GM12878 (cell line): ENCODE results near the gene LCOR. TPM values are rescaled to one million over a fixed set of nuclear protein-coding genes. Genes with fewer than 3 reads are reported as not detected.

Experiments
- ATAC-seq: fragments of 200-7000 bp; cut with Tn5 transposase; 3 replicates; pipeline ENCODE4 v1.9.1; 2020; ENCODE audit warnings: mild to moderate bottlenecking, moderate library complexity
- BruUV-seq: library from RNA; stranded (reverse); fragments of 400-500 nt; replicated peaks from 2 replicates; lab custom pipeline; 2021; lab: Mats Ljungman, UMichigan
- CTCF ChIA-PET: fragments of 300-600 bp; sonication (Branson Sonifier 250); formaldehyde crosslinking; extraction: SDS; loops from one replicate; lab custom pipeline; 2021; ENCODE audit warnings: inconsistent platforms; lab: Yijun Ruan, JAX
- POLR2A ChIA-PET: fragments of 350-600 bp; formaldehyde crosslinking; extraction: SDS; loops from one replicate; lab custom pipeline; 2021; ENCODE audit warnings: inconsistent platforms; lab: Charles Lee
- RAD21 ChIA-PET: fragments of 300-600 bp; sonication (Branson Sonifier 250); formaldehyde crosslinking; loops from one replicate; lab custom pipeline; 2023; ENCODE audit warnings: antibody characterized with exemption; ENCODE audit not compliant: unreplicated experiment; lab: Charles Lee
- SMC1A ChIA-PET: fragments of 300-600 bp; sonication (Branson Sonifier 250); formaldehyde crosslinking; loops from one replicate; lab custom pipeline; 2023; ENCODE audit not compliant: unreplicated experiment, uncharacterized antibody; lab: Charles Lee
- DNase-seq: peaks from one replicate; pipeline ENCODE4 v3.0.0-alpha.2; 2011; ENCODE audit warnings: low read depth, low spot score
- FAIRE-seq: peaks from 3 replicates; lab custom pipeline; 2011; peaks lifted over from hg19 to GRCh38; lab: Jason Lieb, UNC
- H2AFZ ChIP-seq: 2 replicates; pipeline ENCODE4 v1.6.0; 2011; ENCODE audit warnings: low read depth, low read length, control low read depth; ENCODE audit not compliant: control insufficient read depth
- H3K27ac ChIP-seq: 2 replicates; pipeline ENCODE4 v1.5.1; 2011; ENCODE audit warnings: control low read depth; ENCODE audit not compliant: control insufficient read depth, insufficient read depth
- H3K27me3 ChIP-seq, 2 experiments: replicated peaks in 1 of 2; 2 replicates each; pipeline versions ENCODE4 v1.6.0 to v1.6.1; 2011; ENCODE audit warnings: low read length in 1 of 2; ENCODE audit not compliant: control insufficient read depth in 2 of 2, insufficient read depth in 2 of 2
- H3K36me3 ChIP-seq, 2 experiments: 2 replicates each; pipeline ENCODE4 v1.5.1; 2011; ENCODE audit warnings: low read length in 1 of 2; ENCODE audit not compliant: control insufficient read depth in 2 of 2, insufficient read depth in 2 of 2
- H3K4me1 ChIP-seq: 2 replicates; pipeline ENCODE4 v1.6.1; 2011; ENCODE audit warnings: mild to moderate bottlenecking, low read length, moderate library complexity, mixed read lengths; ENCODE audit not compliant: control insufficient read depth, insufficient read depth
- H3K4me2 ChIP-seq: 2 replicates; pipeline ENCODE4 v1.6.0; 2011; ENCODE audit warnings: control low read depth; ENCODE audit not compliant: control insufficient read depth, insufficient read depth
- H3K4me3 ChIP-seq: fragments of 200-600 bp; sonication (generic); 2 replicates; pipeline ENCODE4 v1.5.1; 2016
- H3K79me2 ChIP-seq: 2 replicates; pipeline ENCODE4 v1.6.0; 2011; ENCODE audit warnings: low read length; ENCODE audit not compliant: control insufficient read depth, insufficient read depth
- H3K9ac ChIP-seq: 2 replicates; pipeline ENCODE4 v1.8.0; 2011; ENCODE audit warnings: low read length, control low read depth, mixed read lengths; ENCODE audit not compliant: control insufficient read depth, insufficient read depth
- H3K9me3 ChIP-seq: replicated peaks from 3 replicates; pipeline ENCODE4 v1.5.1; 2011; ENCODE audit warnings: mild to moderate bottlenecking, low read length; ENCODE audit not compliant: control insufficient read depth, insufficient read depth
- H4K20me1 ChIP-seq: 2 replicates; pipeline ENCODE4 v1.6.0; 2011; ENCODE audit not compliant: control insufficient read depth, insufficient read depth
- CBX3 ChIP-seq: fragments of 200-600 bp; sonication (generic); IDR thresholded peaks from 2 replicates; pipeline ENCODE4 v1.6.1; 2016; ENCODE audit warnings: low read depth, borderline replicate concordance
- CHD1 ChIP-seq: IDR thresholded peaks from 2 replicates; pipeline ENCODE4 v1.6.1; 2012; ENCODE audit warnings: low read depth, low read length, improper control_type of control experiment
- FOXK2 ChIP-seq: fragments of 450-650 bp; IDR thresholded peaks from 2 replicates; pipeline ENCODE4 v1.6.1; 2017; ENCODE audit warnings: mild to moderate bottlenecking, moderate library complexity
- GATAD2B ChIP-seq: fragments of 450-650 bp; conservative IDR thresholded peaks from 2 replicates; pipeline ENCODE4 v1.6.1; 2017; ENCODE audit warnings: low read depth, mild to moderate bottlenecking, moderate library complexity
- NRF1 ChIP-seq: conservative IDR thresholded peaks from 2 replicates; pipeline ENCODE4 v1.6.1; 2011; ENCODE audit warnings: mild to moderate bottlenecking, low read depth, low read length, improper control_type of control experiment
- PML ChIP-seq: IDR thresholded peaks from 2 replicates; pipeline ENCODE4 v1.6.1; 2012; ENCODE audit warnings: low read length, inconsistent platforms
- POU2F2 ChIP-seq: IDR thresholded peaks from 3 replicates; pipeline ENCODE4 v1.6.1; 2011; ENCODE audit warnings: low read depth, mild to moderate bottlenecking, low read length, borderline replicate concordance
- SUZ12 ChIP-seq: fragments of 200-600 bp; sonication (generic); IDR thresholded peaks from one replicate; pipeline ENCODE4 v1.6.1; 2018; ENCODE audit warnings: antibody characterized with exemption, mild to moderate bottlenecking; ENCODE audit not compliant: unreplicated experiment
- ZNF24 ChIP-seq: fragments of 450-650 bp; IDR thresholded peaks from 2 replicates; pipeline ENCODE4 v1.6.1; 2017; ENCODE audit warnings: antibody characterized with exemption, mild to moderate bottlenecking
- WGBS: methylation state at CpG from one replicate; pipeline ENCODE4 v1.1.6; 2016; ENCODE audit warnings: low lambda C conversion rate; ENCODE audit not compliant: insufficient replicate concordance, insufficient coverage; ENCODE audit errors: missing lambda C conversion rate; 5-methylcytosine and 5-hydroxymethylcytosine counted together
- in situ Hi-C: fragments of 300-500 bp; cut with MboI; formaldehyde crosslinking; loops from 9 replicates; pipeline ENCODE4 v1.14.3; 2018; ENCODE audit warnings: mixed read lengths
- intact Hi-C: fragments of 100-400 bp; cut with micrococcal nuclease; formaldehyde crosslinking; loops from one replicate; pipeline ENCODE4 v1.14.2; 2022; ENCODE audit not compliant: unreplicated experiment
- polyA plus RNA-seq, 11 experiments: library from polyadenylated mRNA; depleted of rRNA in 4 of 11; unstranded in 6 of 11; stranded (reverse) in 5 of 11; fragments of >200 nt; fragmentation: Nextera tagmentation in 4 of 11; fragmentation: Illumina TruSeq in 1 of 11; extraction: Ambion mirVana in 4 of 11; extraction: Trizol in 1 of 11; gene quantifications; 1 replicate in 1 of 11; 2 replicates in 10 of 11; pipeline versions ENCODE4 v1.2.1 to v1.2.3, GENCODE V29; 2011 to 2016; ENCODE audit warnings: inconsistent platforms in 2 of 11, missing spikeins in 2 of 11, low read depth in 1 of 11
- total RNA-seq, 4 experiments: library from RNA; depleted of rRNA in 3 of 4; stranded (reverse); fragments of >200 nt in 3 of 4; fragmentation: Illumina TruSeq in 1 of 4; extraction: Trizol in 1 of 4; gene quantifications; 2 replicates each; pipeline versions ENCODE4 v1.2.1 to v1.2.3, GENCODE V29; 2013 to 2021
- TF ChIP-seq, protein P1 (sequence below): IDR thresholded peaks from 2 replicates; pipeline ENCODE4 v1.6.1; 2012; ENCODE audit warnings: low read depth, low read length, improper control_type of control experiment
- TF ChIP-seq, protein P2 (sequence below): fragments of 450-650 bp; IDR thresholded peaks from 2 replicates; pipeline ENCODE4 v1.6.1; 2016; ENCODE audit warnings: mild to moderate bottlenecking, moderate library complexity, borderline replicate concordance

Gene LCOR
- total and polyA plus RNA-seq, 10 of the 15 experiments (the other 5 are each of a cell fraction or from before 2014, with no cell fraction given) = 1.6 to 22.0 (median 13.2) TPM

DNA sequence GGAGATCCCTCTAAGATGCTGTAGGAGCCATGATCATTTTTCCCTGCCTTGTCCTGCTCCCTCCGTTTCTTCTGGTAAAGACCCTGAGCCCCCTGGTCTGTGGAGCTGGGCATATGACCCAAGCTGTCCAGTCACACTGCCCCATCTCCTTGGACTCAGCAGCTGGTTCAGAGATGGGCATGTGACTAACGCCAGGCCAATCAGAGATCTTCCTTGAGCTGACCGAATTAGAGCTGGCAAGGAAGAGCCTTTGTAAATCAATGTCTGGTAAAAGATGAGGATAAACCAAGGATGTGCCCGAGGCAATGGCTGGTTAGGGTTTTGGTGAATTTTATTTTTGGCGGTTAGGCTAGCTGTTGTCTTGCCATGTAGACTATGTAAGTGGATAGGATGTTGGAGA is 173.3 kb downstream of the LCOR start:
- ATAC-seq (no peak), DNase-seq (no peak), FAIRE-seq (no peak)
- WGBS = 48% methylated on average over 5 of the region's 5 CpGs
- no peak overlapping the region for H3K27ac ChIP-seq
- no peaks in the 10 kb centered on the region for H3K79me2 ChIP-seq
- ChIA-PET SMC1A (interaction anchor here (1.0 to 1.5 kb wide), 4 partner anchors 9 to 45 kb away, joined by 3 to 4 read pairs (median 3); no protein-coding TSS in a partner anchor), CTCF (no interaction called here), RAD21 (no interaction called here), POLR2A (no interaction called here)
- H3K27me3 ChIP-seq = no peaks in the 10 kb centered on the region
- in situ Hi-C loops = no loop called here
- no peak overlapping the region for H2AFZ ChIP-seq
- H3K4me3 ChIP-seq = no peak overlapping the region
- no peak overlapping the region for H3K9ac ChIP-seq
- H3K36me3 ChIP-seq = no peaks in the 10 kb centered on the region
- H3K4me2 ChIP-seq = no peak overlapping the region
- intact Hi-C loops = no loop called here
- no peaks in the 10 kb centered on the region; the same call in 1 of the 2 replicates for H3K4me1 ChIP-seq
- no TSS peak for BruUV-seq
- no peak for TF ChIP-seq SUZ12
- TF ChIP-seq, protein P1, sequence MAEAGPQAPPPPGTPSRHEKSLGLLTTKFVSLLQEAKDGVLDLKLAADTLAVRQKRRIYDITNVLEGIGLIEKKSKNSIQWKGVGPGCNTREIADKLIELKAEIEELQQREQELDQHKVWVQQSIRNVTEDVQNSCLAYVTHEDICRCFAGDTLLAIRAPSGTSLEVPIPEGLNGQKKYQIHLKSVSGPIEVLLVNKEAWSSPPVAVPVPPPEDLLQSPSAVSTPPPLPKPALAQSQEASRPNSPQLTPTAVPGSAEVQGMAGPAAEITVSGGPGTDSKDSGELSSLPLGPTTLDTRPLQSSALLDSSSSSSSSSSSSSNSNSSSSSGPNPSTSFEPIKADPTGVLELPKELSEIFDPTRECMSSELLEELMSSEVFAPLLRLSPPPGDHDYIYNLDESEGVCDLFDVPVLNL = no peak
- TF ChIP-seq PML = no peak
- TF ChIP-seq CBX3 = no peak
- no peak for TF ChIP-seq NRF1
- TF ChIP-seq ZNF24 = no peak
- no peak for TF ChIP-seq FOXK2
- TF ChIP-seq, protein P2, sequence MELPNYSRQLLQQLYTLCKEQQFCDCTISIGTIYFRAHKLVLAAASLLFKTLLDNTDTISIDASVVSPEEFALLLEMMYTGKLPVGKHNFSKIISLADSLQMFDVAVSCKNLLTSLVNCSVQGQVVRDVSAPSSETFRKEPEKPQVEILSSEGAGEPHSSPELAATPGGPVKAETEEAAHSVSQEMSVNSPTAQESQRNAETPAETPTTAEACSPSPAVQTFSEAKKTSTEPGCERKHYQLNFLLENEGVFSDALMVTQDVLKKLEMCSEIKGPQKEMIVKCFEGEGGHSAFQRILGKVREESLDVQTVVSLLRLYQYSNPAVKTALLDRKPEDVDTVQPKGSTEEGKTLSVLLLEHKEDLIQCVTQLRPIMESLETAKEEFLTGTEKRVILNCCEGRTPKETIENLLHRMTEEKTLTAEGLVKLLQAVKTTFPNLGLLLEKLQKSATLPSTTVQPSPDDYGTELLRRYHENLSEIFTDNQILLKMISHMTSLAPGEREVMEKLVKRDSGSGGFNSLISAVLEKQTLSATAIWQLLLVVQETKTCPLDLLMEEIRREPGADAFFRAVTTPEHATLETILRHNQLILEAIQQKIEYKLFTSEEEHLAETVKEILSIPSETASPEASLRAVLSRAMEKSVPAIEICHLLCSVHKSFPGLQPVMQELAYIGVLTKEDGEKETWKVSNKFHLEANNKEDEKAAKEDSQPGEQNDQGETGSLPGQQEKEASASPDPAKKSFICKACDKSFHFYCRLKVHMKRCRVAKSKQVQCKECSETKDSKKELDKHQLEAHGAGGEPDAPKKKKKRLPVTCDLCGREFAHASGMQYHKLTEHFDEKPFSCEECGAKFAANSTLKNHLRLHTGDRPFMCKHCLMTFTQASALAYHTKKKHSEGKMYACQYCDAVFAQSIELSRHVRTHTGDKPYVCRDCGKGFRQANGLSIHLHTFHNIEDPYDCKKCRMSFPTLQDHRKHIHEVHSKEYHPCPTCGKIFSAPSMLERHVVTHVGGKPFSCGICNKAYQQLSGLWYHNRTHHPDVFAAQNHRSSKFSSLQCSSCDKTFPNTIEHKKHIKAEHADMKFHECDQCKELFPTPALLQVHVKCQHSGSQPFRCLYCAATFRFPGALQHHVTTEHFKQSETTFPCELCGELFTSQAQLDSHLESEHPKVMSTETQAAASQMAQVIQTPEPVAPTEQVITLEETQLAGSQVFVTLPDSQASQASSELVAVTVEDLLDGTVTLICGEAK = no peak
- no peak for TF ChIP-seq POU2F2
- no peak for TF ChIP-seq GATAD2B
- no peak for TF ChIP-seq CHD1
- H4K20me1 ChIP-seq = no peaks in the 10 kb centered on the region
- H3K9me3 ChIP-seq = peaks cover 2% of the 10 kb centered on the region; the same call in 2 of the 3 replicates
